Dermis blood vessel endothelial cell (primary cell): ENCODE measurements around the gene EVI5L. TPM values are rescaled to one million over a fixed set of nuclear protein-coding genes. Genes with fewer than 3 reads are reported as not detected.
"Not testable (repeated sequence)": the region's sequence is repeated elsewhere in the genome, so short reads cannot be mapped to it uniquely, and the experiment has no call there.

ENCODE experiments used
- DNase-seq: peaks from one replicate; pipeline ENCODE4 v3.0.0; 2010
- total RNA-seq: library from RNA; depleted of rRNA; stranded (reverse); fragments of >200 nt; gene quantifications from 2 replicates; pipeline ENCODE4 v1.2.3, GENCODE V29; 2014

Gene EVI5L
- total RNA-seq, 1 donor from 2014 or later, result 12.6 TPM

GRCh38 chr19:7847664-7848063, 17.6 kb downstream of the EVI5L start:
- DNase-seq, result no peak

- no peak for DNase-seq
Measured at GRCh38 chr19:7848779-7849457, 18.9 kb downstream of the EVI5L start.

- DNase-seq, result no peak
Measured at GRCh38 chr19:7849631-7849999, 19.6 kb downstream of the EVI5L start.

GRCh38 chr19:7850000-7850813, 20.2 kb downstream of the EVI5L start:
- DNase-seq, result no peak

- DNase-seq, result no peak
Measured at GRCh38 chr19:7850945-7851622, 21.1 kb downstream of the EVI5L start.

GRCh38 chr19:7851623-7852500, 21.8 kb downstream of the EVI5L start:
- no peak for DNase-seq

- DNase-seq, result peak; percentile 78
Measured at GRCh38 chr19:7852851-7853769, 23.1 kb downstream of the EVI5L start.

GRCh38 chr19:7853770-7854128, 23.7 kb downstream of the EVI5L start:
- no peak for DNase-seq

- no peak for DNase-seq
Measured at GRCh38 chr19:7855426-7856108, 25.5 kb downstream of the EVI5L start.

GRCh38 chr19:7856109-7856591, 26.1 kb downstream of the EVI5L start:
- no peak for DNase-seq

GRCh38 chr19:7856679-7857663, 27.0 kb downstream of the EVI5L start:
- no peak for DNase-seq

GRCh38 chr19:7857727-7858108, 27.7 kb downstream of the EVI5L start:
- DNase-seq, result no peak

GRCh38 chr19:7858109-7858770, 28.2 kb downstream of the EVI5L start:
- DNase-seq, result no peak

GRCh38 chr19:7859087-7859486, 29.1 kb downstream of the EVI5L start:
- not testable (repeated sequence) for DNase-seq

- no peak for DNase-seq
Measured at GRCh38 chr19:7859831-7860713, 30.1 kb downstream of the EVI5L start.

- DNase-seq, result no peak
Measured at GRCh38 chr19:7860714-7861618, 30.9 kb downstream of the EVI5L start.
